Fibroblast of villous mesenchyme (primary cell): ENCODE data around the gene SLC7A8. TPM values are rescaled to one million over a fixed set of nuclear protein-coding genes. Genes with fewer than 3 reads are reported as not detected.

Experiments used
- DNase-seq: peaks from one replicate; pipeline ENCODE4 v3.0.0-alpha.2; 2010; ENCODE audit warnings: low read depth
- H3K4me3 ChIP-seq: 2 replicates; pipeline ENCODE4 v1.5.1; 2011; ENCODE audit warnings: low read depth, mild to moderate bottlenecking, low read length
- total RNA-seq: library from RNA; depleted of rRNA; stranded (reverse); fragments of >200 nt; gene quantifications from 2 replicates; pipeline ENCODE4 v1.2.3, GENCODE V29; 2012
- TF ChIP-seq, protein P1 (sequence below): IDR thresholded peaks from 2 replicates; pipeline ENCODE4 v1.5.1; 2012; ENCODE audit warnings: low read depth, mild to moderate bottlenecking, low read length; ENCODE audit not compliant: insufficient read depth

Gene SLC7A8
- total RNA-seq, 1 donor, result 0.86 TPM

- peak within 1 kb of the TSS; percentile 91 for H3K4me3 ChIP-seq
- DNase-seq, result peak; percentile 90
- TF ChIP-seq, protein P1, sequence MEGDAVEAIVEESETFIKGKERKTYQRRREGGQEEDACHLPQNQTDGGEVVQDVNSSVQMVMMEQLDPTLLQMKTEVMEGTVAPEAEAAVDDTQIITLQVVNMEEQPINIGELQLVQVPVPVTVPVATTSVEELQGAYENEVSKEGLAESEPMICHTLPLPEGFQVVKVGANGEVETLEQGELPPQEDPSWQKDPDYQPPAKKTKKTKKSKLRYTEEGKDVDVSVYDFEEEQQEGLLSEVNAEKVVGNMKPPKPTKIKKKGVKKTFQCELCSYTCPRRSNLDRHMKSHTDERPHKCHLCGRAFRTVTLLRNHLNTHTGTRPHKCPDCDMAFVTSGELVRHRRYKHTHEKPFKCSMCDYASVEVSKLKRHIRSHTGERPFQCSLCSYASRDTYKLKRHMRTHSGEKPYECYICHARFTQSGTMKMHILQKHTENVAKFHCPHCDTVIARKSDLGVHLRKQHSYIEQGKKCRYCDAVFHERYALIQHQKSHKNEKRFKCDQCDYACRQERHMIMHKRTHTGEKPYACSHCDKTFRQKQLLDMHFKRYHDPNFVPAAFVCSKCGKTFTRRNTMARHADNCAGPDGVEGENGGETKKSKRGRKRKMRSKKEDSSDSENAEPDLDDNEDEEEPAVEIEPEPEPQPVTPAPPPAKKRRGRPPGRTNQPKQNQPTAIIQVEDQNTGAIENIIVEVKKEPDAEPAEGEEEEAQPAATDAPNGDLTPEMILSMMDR, result no peak
These were observed 88.7 kb downstream of the SLC7A8 start, which contains the start of gene ACIN1 for GRCh38 chr14:23094666-23095195. Gene ACIN1, minus strand, starts transcription at chr14:23095136. Its CDS starts 24 bp downstream, at chr14:23095112.

DNA sequence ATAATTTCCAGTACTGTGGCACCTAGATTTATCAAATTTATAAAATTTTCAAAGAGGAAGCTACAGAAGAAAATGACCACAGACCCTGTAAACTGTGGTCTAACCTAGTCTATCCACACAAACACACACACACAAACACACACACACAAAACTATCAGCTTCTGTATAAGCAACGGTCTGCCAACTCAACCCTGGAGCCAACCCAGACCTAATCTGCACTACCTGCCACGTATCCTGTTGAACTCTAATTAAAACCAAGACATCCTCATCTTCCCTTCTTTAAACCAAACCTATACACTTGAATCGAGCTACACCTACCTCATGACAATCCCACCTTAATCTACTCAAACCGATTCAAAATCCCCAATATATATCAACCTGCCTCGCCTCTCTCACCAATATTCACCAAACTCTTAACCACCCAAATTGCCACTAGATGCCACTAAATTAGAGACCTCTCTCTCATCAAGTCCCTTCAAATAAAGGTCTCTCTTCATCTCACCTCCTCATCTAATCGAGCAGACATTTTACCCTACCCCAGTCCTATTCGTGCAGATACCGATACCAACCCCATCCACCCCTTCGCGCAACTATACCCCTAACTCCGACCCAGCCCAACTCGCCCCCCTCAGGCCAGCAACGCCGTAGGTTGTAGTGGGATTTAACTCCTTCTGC is 89.3 kb downstream of the SLC7A8 start:
- TF ChIP-seq, protein P1, result peak; percentile 26
- DNase-seq, result peak; percentile 22
- H3K4me3 ChIP-seq, result peak overlapping the region; percentile 91

GRCh38 chr14:23093526-23093925 is 89.9 kb downstream of the SLC7A8 start:
- DNase-seq, result no peak
- peak overlapping the region; percentile 91 for H3K4me3 ChIP-seq
- TF ChIP-seq, protein P1, result no peak

- TF ChIP-seq, protein P1, result no peak
- DNase-seq, result no peak
- H3K4me3 ChIP-seq, result peak overlapping the region; percentile 91
These were observed 90.4 kb downstream of the SLC7A8 start for GRCh38 chr14:23093104-23093503.

- TF ChIP-seq, protein P1, result no peak
- no peak for DNase-seq
- H3K4me3 ChIP-seq, result no peak overlapping the region
These were observed 91.9 kb downstream of the SLC7A8 start for GRCh38 chr14:23091294-23092225.

DNA sequence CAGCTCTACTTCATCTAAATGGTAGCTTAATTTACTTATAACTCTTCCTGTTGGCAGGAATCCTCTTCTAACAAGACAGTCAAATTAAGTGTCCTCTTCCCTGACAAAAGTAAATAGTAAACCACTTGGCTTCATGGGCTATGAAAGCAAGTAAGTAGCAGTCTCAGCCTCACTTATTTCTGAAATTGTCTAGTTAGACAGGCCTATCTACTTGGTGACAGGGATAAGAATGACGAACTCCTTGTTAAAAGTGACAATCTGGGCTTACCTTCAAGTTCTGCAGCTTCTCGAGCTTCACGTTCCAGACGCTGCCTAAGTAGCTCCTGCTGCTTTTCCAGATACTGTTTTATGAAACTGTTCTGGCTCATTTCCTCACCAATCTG is 93.2 kb downstream of the SLC7A8 start:
- TF ChIP-seq, protein P1, result no peak
- DNase-seq, result no peak
- H3K4me3 ChIP-seq, result no peak overlapping the region
